Esophagus squamous epithelium (tissue), 5 donors: ENCODE data around the gene NCSTN. TPM values are rescaled to one million over a fixed set of nuclear protein-coding genes. Genes with fewer than 3 reads are reported as not detected.

ENCODE experiments used
- DNase-seq: peaks from one replicate; lab custom pipeline; 2025; lab: John Stamatoyannopoulos, UW
- H3K27ac ChIP-seq, 4 donors: fragments of 200-600 bp; sonication (generic); one replicate each; pipeline ENCODE4 v1.5.1; 2016 to 2019; ENCODE audit warnings: mild to moderate bottlenecking in 1 of 4
- H3K27me3 ChIP-seq, 4 donors: fragments of 200-600 bp; sonication (generic); 1 replicate in 3 of 4; 2 replicates in 1 of 4; pipeline versions ENCODE4 v1.5.1 to v1.6.0; 2017 to 2021; ENCODE audit warnings: antibody characterized with exemption in 1 of 4
- H3K36me3 ChIP-seq, 3 donors: fragments of 200-600 bp; sonication (generic); one replicate each; pipeline ENCODE4 v1.5.1; 2016 to 2019
- H3K4me1 ChIP-seq, 3 donors: fragments of 200-600 bp; sonication (generic); one replicate each; pipeline ENCODE4 v1.5.1; 2017 to 2019
- H3K4me3 ChIP-seq, 4 donors: fragments of 200-600 bp; sonication (generic); 1 replicate in 3 of 4; 2 replicates in 1 of 4; pipeline ENCODE4 v1.5.1; 2016 to 2019; ENCODE audit warnings: mild to moderate bottlenecking in 2 of 4, moderate library complexity in 1 of 4
- H3K9me3 ChIP-seq, 3 donors: fragments of 200-600 bp; sonication (generic); one replicate each; pipeline ENCODE4 v1.5.1; 2016 to 2019
- POLR2A ChIP-seq, 4 donors: fragments of 450-650 bp; IDR thresholded peaks; one replicate each; pipeline ENCODE4 v1.6.1; 2017; ENCODE audit warnings: antibody characterized with exemption in 4 of 4, mild to moderate bottlenecking in 4 of 4, moderate library complexity in 3 of 4
- WGBS, 2 donors: methylation state at CpG; one replicate each; pipeline ENCODE4 v1.1.5; 2018; 5-methylcytosine and 5-hydroxymethylcytosine counted together
- intact Hi-C: fragments of 100-400 bp; cut with DNase I; formaldehyde crosslinking; loops from one replicate; pipeline ENCODE4 v1.15.0; 2022
- total RNA-seq, 4 donors: library from RNA; depleted of rRNA; stranded (reverse); fragments of >200 nt; gene quantifications; one replicate each; pipeline ENCODE4 v1.1.0, GENCODE V29; 2016
- TF ChIP-seq, protein P1 (sequence below), 6 experiments: fragments of 450-650 bp in 4 of 6; fragments of 200-600 bp in 2 of 6; sonication (generic) in 2 of 6; IDR thresholded peaks; one replicate each; pipeline ENCODE4 v1.5.1; 2016 to 2019; ENCODE audit warnings: antibody characterized with exemption in 6 of 6, mild to moderate bottlenecking in 4 of 6, moderate library complexity in 4 of 6
- donor health status: DM: yes; HTN: yes; CAD: no.

The NCSTN gene
- total RNA-seq, 4 donors from 2014 or later: 40.2 to 57.6 (median 49.8) TPM

DNA sequence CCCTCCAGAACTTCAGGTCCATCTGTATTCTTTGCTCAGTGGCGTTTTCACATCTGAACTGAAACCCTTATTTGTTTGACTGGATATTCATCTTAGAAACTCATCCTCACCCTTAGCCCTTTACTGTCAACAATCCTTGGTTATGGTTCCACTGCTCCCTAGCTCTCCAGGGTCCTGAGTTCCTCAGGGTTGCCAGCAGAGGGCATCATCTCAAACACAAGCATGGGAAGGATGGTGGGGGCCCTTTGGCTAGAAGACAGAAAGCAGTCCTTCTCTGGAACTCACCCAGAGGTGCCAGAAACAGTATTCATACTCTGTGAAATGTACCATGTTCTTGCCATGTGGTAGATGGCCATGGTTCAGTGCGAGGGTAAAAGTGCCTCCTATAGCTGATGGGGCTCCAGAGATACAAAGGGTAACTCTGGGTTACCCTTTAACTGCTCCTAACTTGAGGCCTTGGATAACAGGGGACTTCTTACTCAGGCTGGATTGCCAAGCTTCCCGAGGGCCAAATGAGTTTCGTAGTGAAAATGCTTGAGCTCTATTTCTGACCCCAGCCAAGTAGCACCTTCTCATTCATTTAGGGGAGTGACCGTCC lies 11.3 kb downstream of the NCSTN start:
- WGBS, 2 donors: 68 to 74% methylated on average over 3 to 5 of the region's 5 CpGs
- Histone ChIP-seq H3K4me1 (no peaks in the 10 kb centered on the region), H3K9me3 (no peaks in the 10 kb centered on the region), H3K36me3 (peaks cover 42 to 100% (median 74%) of the 10 kb centered on the region in 3 donors), H3K27me3 (no peaks in the 10 kb centered on the region), H3K27ac (no peak overlapping the region), H3K4me3 (no peak overlapping the region)
- TF ChIP-seq, protein P1, sequence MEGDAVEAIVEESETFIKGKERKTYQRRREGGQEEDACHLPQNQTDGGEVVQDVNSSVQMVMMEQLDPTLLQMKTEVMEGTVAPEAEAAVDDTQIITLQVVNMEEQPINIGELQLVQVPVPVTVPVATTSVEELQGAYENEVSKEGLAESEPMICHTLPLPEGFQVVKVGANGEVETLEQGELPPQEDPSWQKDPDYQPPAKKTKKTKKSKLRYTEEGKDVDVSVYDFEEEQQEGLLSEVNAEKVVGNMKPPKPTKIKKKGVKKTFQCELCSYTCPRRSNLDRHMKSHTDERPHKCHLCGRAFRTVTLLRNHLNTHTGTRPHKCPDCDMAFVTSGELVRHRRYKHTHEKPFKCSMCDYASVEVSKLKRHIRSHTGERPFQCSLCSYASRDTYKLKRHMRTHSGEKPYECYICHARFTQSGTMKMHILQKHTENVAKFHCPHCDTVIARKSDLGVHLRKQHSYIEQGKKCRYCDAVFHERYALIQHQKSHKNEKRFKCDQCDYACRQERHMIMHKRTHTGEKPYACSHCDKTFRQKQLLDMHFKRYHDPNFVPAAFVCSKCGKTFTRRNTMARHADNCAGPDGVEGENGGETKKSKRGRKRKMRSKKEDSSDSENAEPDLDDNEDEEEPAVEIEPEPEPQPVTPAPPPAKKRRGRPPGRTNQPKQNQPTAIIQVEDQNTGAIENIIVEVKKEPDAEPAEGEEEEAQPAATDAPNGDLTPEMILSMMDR (IDR thresholded peaks at IDR 0.05): peak in 5 of 6 experiments; percentile 16 to 55 (median 28)
- TF ChIP-seq POLR2A (IDR thresholded peaks at IDR 0.05): no peak
- intact Hi-C loops: no loop called here
- DNase-seq: no peak

DNA sequence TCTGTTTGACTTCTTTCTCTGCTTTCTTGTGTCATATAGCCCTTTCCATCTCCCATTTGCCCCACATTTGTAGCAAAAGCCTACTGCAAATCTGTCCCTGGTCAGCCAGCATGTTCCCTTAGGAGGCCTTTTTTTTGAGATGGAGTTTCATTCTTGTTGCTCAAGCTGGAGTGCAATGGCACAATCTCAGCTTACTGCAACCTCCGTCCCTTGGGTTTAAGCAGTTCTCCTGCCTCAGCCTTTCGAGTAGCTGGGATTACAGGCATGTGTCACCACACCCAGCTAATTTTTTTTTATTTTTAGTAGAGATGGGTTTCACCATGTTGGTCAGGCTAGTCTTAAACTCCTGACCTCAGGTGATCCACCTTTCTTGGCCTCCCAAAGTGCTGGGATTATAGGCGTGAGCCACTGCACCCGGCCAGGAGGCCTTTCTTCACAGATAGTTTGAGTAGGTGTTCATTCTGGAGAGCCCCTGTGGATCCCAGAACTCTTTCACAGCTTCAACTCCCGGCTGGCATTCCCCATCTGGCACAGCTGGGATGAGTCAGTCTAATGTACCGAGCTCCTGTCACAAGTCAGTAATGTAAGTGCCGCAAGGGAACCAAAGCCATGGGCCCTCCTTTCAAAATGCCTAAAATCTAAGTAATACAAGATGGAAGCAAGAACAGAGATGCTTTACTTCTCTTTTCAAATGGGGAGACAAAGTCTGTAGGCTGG lies 14.3 kb downstream of the NCSTN start:
- H3K36me3 ChIP-seq: peaks cover 27 to 90% (median 46%) of the 10 kb centered on the region in 3 donors
- intact Hi-C loops: no loop called here
- 81 to 88% methylated on average over 3 to 7 of the region's 7 CpGs for WGBS, 2 donors
- no peak overlapping the region for H3K27ac ChIP-seq
- H3K4me3 ChIP-seq: no peak overlapping the region
- no peaks in the 10 kb centered on the region for H3K9me3 ChIP-seq
- no peaks in the 10 kb centered on the region for H3K27me3 ChIP-seq
- DNase-seq: no peak
- H3K4me1 ChIP-seq: no peaks in the 10 kb centered on the region
- TF ChIP-seq, protein P1 (IDR thresholded peaks at IDR 0.05): no peak
- no peak for TF ChIP-seq POLR2A (IDR thresholded peaks at IDR 0.05)

DNA sequence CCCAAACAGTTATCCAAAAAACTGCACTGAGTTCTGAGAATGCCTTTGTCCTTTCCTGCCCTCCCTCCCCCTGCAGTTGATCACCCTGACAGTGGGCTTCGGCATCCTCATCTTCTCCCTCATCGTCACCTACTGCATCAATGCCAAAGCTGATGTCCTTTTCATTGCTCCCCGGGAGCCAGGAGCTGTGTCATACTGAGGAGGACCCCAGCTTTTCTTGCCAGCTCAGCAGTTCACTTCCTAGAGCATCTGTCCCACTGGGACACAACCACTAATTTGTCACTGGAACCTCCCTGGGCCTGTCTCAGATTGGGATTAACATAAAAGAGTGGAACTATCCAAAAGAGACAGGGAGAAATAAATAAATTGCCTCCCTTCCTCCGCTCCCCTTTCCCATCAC lies 14.9 kb downstream of the NCSTN start:
- WGBS, 2 donors: 81 to 82% methylated on average over 4 of the region's 4 CpGs
- H3K4me3 ChIP-seq: no peak overlapping the region
- no peak for DNase-seq
- TF ChIP-seq, protein P1 (IDR thresholded peaks at IDR 0.05): no peak
- TF ChIP-seq POLR2A (IDR thresholded peaks at IDR 0.05): no peak
- H3K36me3 ChIP-seq: peaks cover 26 to 84% (median 40%) of the 10 kb centered on the region in 3 donors
- no peak overlapping the region for H3K27ac ChIP-seq
- H3K4me1 ChIP-seq: no peaks in the 10 kb centered on the region
- H3K27me3 ChIP-seq: no peaks in the 10 kb centered on the region
- intact Hi-C loops: no loop called here
- H3K9me3 ChIP-seq: no peaks in the 10 kb centered on the region

DNA sequence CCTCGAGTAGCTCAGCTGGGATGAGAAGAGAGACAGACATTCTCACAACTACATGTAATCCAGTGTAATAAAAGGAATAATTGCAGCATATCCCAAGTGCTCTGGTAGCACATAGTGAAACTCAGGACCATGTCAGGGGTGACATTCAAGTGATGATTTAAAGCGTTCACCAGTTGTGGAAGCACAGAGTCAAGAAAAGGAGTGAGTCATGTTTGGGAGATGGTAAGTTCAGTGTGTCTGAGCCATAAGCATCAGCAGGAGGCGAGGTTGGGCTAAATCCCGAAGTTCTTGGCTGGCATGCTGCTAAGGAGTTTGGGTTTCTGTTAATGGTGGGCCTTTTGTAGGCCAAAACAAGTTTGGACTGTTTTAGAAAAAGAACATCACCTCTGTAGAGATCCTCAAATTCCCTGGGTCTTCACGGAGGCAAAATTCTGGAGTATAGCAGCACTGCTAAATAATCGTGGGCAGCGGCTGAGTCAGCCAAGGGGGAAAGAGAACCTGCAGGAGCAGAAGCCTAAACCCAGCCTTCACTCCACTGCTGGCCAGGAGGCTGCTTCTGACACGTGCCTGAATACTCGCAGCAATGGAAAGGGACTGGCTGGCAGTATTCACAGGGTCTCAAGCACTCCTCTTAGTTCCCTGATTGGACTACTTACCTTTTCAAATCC lies 16.5 kb downstream of the NCSTN start:
- no peaks in the 10 kb centered on the region for H3K9me3 ChIP-seq
- H3K36me3 ChIP-seq: peaks cover 10 to 67% (median 24%) of the 10 kb centered on the region in 3 donors
- no peak overlapping the region for H3K4me3 ChIP-seq
- intact Hi-C loops: no loop called here
- WGBS, 2 donors: 72 to 85% methylated on average over 7 to 8 of the region's 9 CpGs
- no peaks in the 10 kb centered on the region for H3K27me3 ChIP-seq
- TF ChIP-seq, protein P1 (IDR thresholded peaks at IDR 0.05): no peak
- TF ChIP-seq POLR2A (IDR thresholded peaks at IDR 0.05): no peak
- H3K27ac ChIP-seq: no peak overlapping the region
- H3K4me1 ChIP-seq: no peaks in the 10 kb centered on the region
- no peak for DNase-seq

DNA sequence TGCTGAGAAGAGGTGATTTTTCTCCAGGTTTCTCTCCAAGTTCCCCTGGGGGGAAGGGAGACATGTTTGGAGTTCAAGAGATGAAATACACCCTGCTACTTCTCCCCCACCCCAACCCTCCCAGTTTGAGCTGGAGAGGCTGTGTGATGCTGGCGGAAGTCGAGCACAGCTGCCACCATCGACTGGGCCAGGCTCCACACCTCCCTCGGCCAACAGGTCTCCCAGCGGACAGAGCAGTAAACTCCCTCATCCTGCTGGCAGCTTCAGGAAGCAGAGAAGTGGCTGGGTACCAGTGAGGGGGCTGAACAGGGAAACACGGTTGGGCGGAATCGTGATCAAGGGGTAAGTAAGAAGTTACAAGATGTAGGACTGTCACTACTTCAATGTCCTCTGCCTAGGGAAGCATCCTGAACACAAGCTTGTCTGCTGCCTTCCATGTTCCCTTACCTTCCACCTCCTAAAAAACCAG lies 17.1 kb downstream of the NCSTN start:
- Histone ChIP-seq H3K4me1 (no peaks in the 10 kb centered on the region), H3K27ac (no peak overlapping the region), H3K4me3 (no peak overlapping the region), H3K9me3 (no peaks in the 10 kb centered on the region), H3K27me3 (no peaks in the 10 kb centered on the region), H3K36me3 (peaks cover 7 to 62% (median 18%) of the 10 kb centered on the region in 3 donors)
- intact Hi-C loops: no loop called here
- TF ChIP-seq POLR2A (IDR thresholded peaks at IDR 0.05): no peak
- TF ChIP-seq, protein P1 (IDR thresholded peaks at IDR 0.05): no peak
- DNase-seq: no peak
- 89 to 91% methylated on average over 4 to 5 of the region's 8 CpGs for WGBS, 2 donors
